Tibial nerve (tissue), 4 donors: ENCODE results near the gene SELENBP1. TPM values are rescaled to one million over a fixed set of nuclear protein-coding genes. Genes with fewer than 3 reads are reported as not detected.

ENCODE experiments used
- DNase-seq, 2 donors: peaks; one replicate each; pipeline ENCODE4 v3.0.0-alpha.2; 2019; ENCODE audit warnings: low spot score in 2 of 2
- H3K27ac ChIP-seq, 4 donors: fragments of 200-600 bp; sonication (generic) in 3 of 4; one replicate each; pipeline ENCODE4 v1.5.1; 2017 to 2019; ENCODE audit warnings: mild to moderate bottlenecking in 1 of 4
- H3K27me3 ChIP-seq, 2 donors: fragments of 200-600 bp; sonication (generic) in 1 of 2; one replicate each; pipeline versions ENCODE4 v1.5.1 to v1.6.0; 2017 to 2019
- H3K36me3 ChIP-seq, 3 donors: fragments of 200-600 bp; sonication (generic); one replicate each; pipeline ENCODE4 v1.5.1; 2018 to 2019
- H3K4me1 ChIP-seq, 4 donors: fragments of 200-600 bp; sonication (generic) in 3 of 4; one replicate each; pipeline ENCODE4 v1.5.1; 2017 to 2019
- H3K4me3 ChIP-seq, 4 donors: fragments of 200-600 bp; sonication (generic) in 3 of 4; one replicate each; pipeline ENCODE4 v1.5.1; 2017 to 2019; ENCODE audit warnings: mild to moderate bottlenecking in 1 of 4, moderate library complexity in 1 of 4
- H3K9me3 ChIP-seq, 4 donors: fragments of 200-600 bp; sonication (generic) in 3 of 4; one replicate each; pipeline ENCODE4 v1.5.1; 2017 to 2019
- CTCF ChIP-seq, 5 experiments: fragments of 200-600 bp in 3 of 5; fragments of 450-650 bp in 2 of 5; sonication (generic) in 3 of 5; IDR thresholded peaks; one replicate each; pipeline ENCODE4 v1.5.1; 2016 to 2019; ENCODE audit warnings: antibody characterized with exemption in 5 of 5, mild to moderate bottlenecking in 3 of 5, moderate library complexity in 2 of 5
- EP300 ChIP-seq, 2 donors: sonication (generic); formaldehyde crosslinking; IDR thresholded peaks; one replicate each; pipeline ENCODE4 v1.6.1; 2017; ENCODE audit warnings: antibody characterized with exemption in 2 of 2, mild to moderate bottlenecking in 1 of 2
- POLR2A ChIP-seq, 2 donors: fragments of 450-650 bp; IDR thresholded peaks; one replicate each; pipeline ENCODE4 v1.6.1; 2017; ENCODE audit warnings: antibody characterized with exemption in 2 of 2, mild to moderate bottlenecking in 2 of 2, moderate library complexity in 2 of 2
- WGBS, 2 donors: methylation state at CpG; one replicate each; pipeline ENCODE4 v1.1.5; 2018; 5-methylcytosine and 5-hydroxymethylcytosine counted together
- total RNA-seq, 4 donors: library from RNA; depleted of rRNA; stranded (reverse); fragments of >200 nt; gene quantifications; one replicate each; pipeline ENCODE4 v1.1.0, GENCODE V29; 2016

The SELENBP1 gene
- total RNA-seq, 4 donors from 2014 or later, result 65.7 to 159 (median 130) TPM

- Histone ChIP-seq H3K4me1 (peaks cover 0 to 10% (median 3%) of the 10 kb centered on the region in 4 donors), H3K4me3 (no peak overlapping the region), H3K27me3 (no peaks in the 10 kb centered on the region), H3K36me3 (no peaks in the 10 kb centered on the region), H3K9me3 (no peaks in the 10 kb centered on the region), H3K27ac (no peak overlapping the region)
- no peak for TF ChIP-seq CTCF (IDR thresholded peaks at IDR 0.05)
- TF ChIP-seq POLR2A (IDR thresholded peaks at IDR 0.05), result no peak
- TF ChIP-seq EP300 (IDR thresholded peaks at IDR 0.05), result no peak
- 70 to 75% methylated on average over 3 of the region's 3 CpGs for WGBS, 2 donors
- DNase-seq, result no peak
Observed at GRCh38 chr1:151377150-151377884, 4.8 kb upstream of the SELENBP1 start.

- Histone ChIP-seq H3K36me3 (no peaks in the 10 kb centered on the region), H3K9me3 (no peaks in the 10 kb centered on the region), H3K27ac (no peak overlapping the region), H3K4me3 (no peak overlapping the region), H3K27me3 (no peaks in the 10 kb centered on the region), H3K4me1 (peaks cover 0 to 48% (median 38%) of the 10 kb centered on the region in 4 donors)
- no peak for DNase-seq
- no peak for TF ChIP-seq EP300 (IDR thresholded peaks at IDR 0.05)
- TF ChIP-seq CTCF (IDR thresholded peaks at IDR 0.05), result no peak
- TF ChIP-seq POLR2A (IDR thresholded peaks at IDR 0.05), result no peak
- 94% methylated on average over 14 of the region's 14 CpGs for WGBS, 2 donors
Observed at GRCh38 chr1:151373196-151373595, 691 bp upstream of the SELENBP1 start.

GRCh38 chr1:151371370-151372057, 991 bp downstream of the SELENBP1 start:
- peaks cover 0 to 4% (median 0%) of the 10 kb centered on the region in 3 donors for H3K36me3 ChIP-seq
- peak; percentile 61 to 72 for DNase-seq
- H3K27me3 ChIP-seq, result no peaks in the 10 kb centered on the region
- 14% methylated on average over 9 of the region's 9 CpGs for WGBS, 2 donors
- peak overlapping the region; percentile 17 to 54 (median 38) for H3K4me3 ChIP-seq
- H3K27ac ChIP-seq, result peak overlapping the region; percentile 49 to 81 (median 74)
- TF ChIP-seq POLR2A (IDR thresholded peaks at IDR 0.05), result no peak
- peak in 1 of 2 donors; percentile 42 for TF ChIP-seq EP300 (IDR thresholded peaks at IDR 0.05)
- TF ChIP-seq CTCF (IDR thresholded peaks at IDR 0.05), result no peak
- no peaks in the 10 kb centered on the region for H3K9me3 ChIP-seq
- H3K4me1 ChIP-seq, result peaks cover 0 to 57% (median 38%) of the 10 kb centered on the region in 4 donors

- TF ChIP-seq CTCF (IDR thresholded peaks at IDR 0.05), result no peak
- no peak for TF ChIP-seq EP300 (IDR thresholded peaks at IDR 0.05)
- TF ChIP-seq POLR2A (IDR thresholded peaks at IDR 0.05), result no peak
- Histone ChIP-seq H3K9me3 (no peaks in the 10 kb centered on the region), H3K36me3 (peaks cover 0 to 15% (median 0%) of the 10 kb centered on the region in 3 donors), H3K4me3 (no peak overlapping the region), H3K27ac (peak overlapping the region in 3 of 4 donors; percentile 47 to 80 (median 69)), H3K27me3 (no peaks in the 10 kb centered on the region), H3K4me1 (peaks cover 0 to 57% (median 38%) of the 10 kb centered on the region in 4 donors)
- DNase-seq, result no peak
- WGBS, 2 donors, result 49 to 56% methylated on average over 6 of the region's 6 CpGs
Observed at GRCh38 chr1:151370211-151370911, 2.1 kb downstream of the SELENBP1 start.
